Erythroblast (primary cell): ENCODE results near the gene LCT.

ENCODE experiments used
- GATA1 ChIP-seq: IDR thresholded peaks from 2 replicates; pipeline ENCODE4 v1.6.1; 2011; ENCODE audit warnings: low read depth, mild to moderate bottlenecking, control low read depth, low read length, moderate library complexity
- POLR2A ChIP-seq: IDR thresholded peaks from 2 replicates; pipeline ENCODE4 v1.6.1; 2011; ENCODE audit warnings: mild to moderate bottlenecking, low read length

GRCh38 chr2:135817951-135818350 is 19.0 kb downstream of the LCT start:
- TF ChIP-seq POLR2A (no peak), GATA1 (no peak)
